SH-SY5Y (cell line): ENCODE data around the gene GID8.

Experiments
- GATA2 ChIP-seq: IDR thresholded peaks from 2 replicates; pipeline ENCODE4 v1.6.1; 2011; ENCODE audit warnings: mild to moderate bottlenecking, low read depth, low read length
- GATA3 ChIP-seq: IDR thresholded peaks from 2 replicates; pipeline ENCODE4 v1.6.1; 2011; ENCODE audit warnings: low read depth, mild to moderate bottlenecking, low read length, moderate library complexity

- no peak for TF ChIP-seq GATA3
- no peak for TF ChIP-seq GATA2
Observed at GRCh38 chr20:62888910-62889309, 49.0 kb upstream of the GID8 start.
